Esophagus squamous epithelium (tissue), 5 donors: ENCODE data around the gene ATRAID. TPM values are rescaled to one million over a fixed set of nuclear protein-coding genes. Genes with fewer than 3 reads are reported as not detected.

ENCODE experiments used
- DNase-seq: peaks from one replicate; lab custom pipeline; 2025; lab: John Stamatoyannopoulos, UW
- H3K27ac ChIP-seq, 4 donors: fragments of 200-600 bp; sonication (generic); one replicate each; pipeline ENCODE4 v1.5.1; 2016 to 2019; ENCODE audit warnings: mild to moderate bottlenecking in 1 of 4
- H3K27me3 ChIP-seq, 4 donors: fragments of 200-600 bp; sonication (generic); 1 replicate in 3 of 4; 2 replicates in 1 of 4; pipeline versions ENCODE4 v1.5.1 to v1.6.0; 2017 to 2021; ENCODE audit warnings: antibody characterized with exemption in 1 of 4
- H3K36me3 ChIP-seq, 3 donors: fragments of 200-600 bp; sonication (generic); one replicate each; pipeline ENCODE4 v1.5.1; 2016 to 2019
- H3K4me1 ChIP-seq, 3 donors: fragments of 200-600 bp; sonication (generic); one replicate each; pipeline ENCODE4 v1.5.1; 2017 to 2019
- H3K4me3 ChIP-seq, 4 donors: fragments of 200-600 bp; sonication (generic); 1 replicate in 3 of 4; 2 replicates in 1 of 4; pipeline ENCODE4 v1.5.1; 2016 to 2019; ENCODE audit warnings: mild to moderate bottlenecking in 2 of 4, moderate library complexity in 1 of 4
- H3K9me3 ChIP-seq, 3 donors: fragments of 200-600 bp; sonication (generic); one replicate each; pipeline ENCODE4 v1.5.1; 2016 to 2019
- POLR2A ChIP-seq, 4 donors: fragments of 450-650 bp; IDR thresholded peaks; one replicate each; pipeline ENCODE4 v1.6.1; 2017; ENCODE audit warnings: antibody characterized with exemption in 4 of 4, mild to moderate bottlenecking in 4 of 4, moderate library complexity in 3 of 4
- WGBS, 2 donors: methylation state at CpG; one replicate each; pipeline ENCODE4 v1.1.5; 2018; 5-methylcytosine and 5-hydroxymethylcytosine counted together
- intact Hi-C: fragments of 100-400 bp; cut with DNase I; formaldehyde crosslinking; loops from one replicate; pipeline ENCODE4 v1.15.0; 2022
- total RNA-seq, 4 donors: library from RNA; depleted of rRNA; stranded (reverse); fragments of >200 nt; gene quantifications; one replicate each; pipeline ENCODE4 v1.1.0, GENCODE V29; 2016
- TF ChIP-seq, protein P1 (sequence below), 6 experiments: fragments of 450-650 bp in 4 of 6; fragments of 200-600 bp in 2 of 6; sonication (generic) in 2 of 6; IDR thresholded peaks; one replicate each; pipeline ENCODE4 v1.5.1; 2016 to 2019; ENCODE audit warnings: antibody characterized with exemption in 6 of 6, mild to moderate bottlenecking in 4 of 6, moderate library complexity in 4 of 6
- donor health status: DM: yes; HTN: yes; CAD: no.

The ATRAID gene
- total RNA-seq, 4 donors from 2014 or later, result 57.1 to 124 (median 91.0) TPM

DNA sequence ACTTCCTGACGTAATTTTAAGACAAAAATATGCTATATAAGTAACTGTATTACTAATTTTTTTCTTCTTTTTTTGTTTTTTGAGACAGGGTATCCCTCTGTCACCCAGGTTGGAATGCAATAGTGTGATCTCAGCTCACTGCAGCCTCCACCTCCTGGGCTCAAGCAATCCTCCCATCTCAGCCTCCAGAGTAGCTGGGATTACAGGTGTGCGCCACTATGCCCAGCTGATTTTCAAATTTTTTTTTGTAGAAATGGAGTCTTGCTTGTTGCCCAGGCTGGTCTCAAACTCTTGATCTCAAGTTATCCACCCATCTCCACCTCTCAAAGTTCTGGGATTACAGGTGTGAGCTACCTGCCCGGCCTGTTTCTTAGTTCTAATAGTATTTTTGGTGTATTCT lies 33.4 kb upstream of the ATRAID start:
- intact Hi-C loops, result no loop called here
- 87% methylated on average over 3 of the region's 3 CpGs for WGBS, 2 donors

DNA sequence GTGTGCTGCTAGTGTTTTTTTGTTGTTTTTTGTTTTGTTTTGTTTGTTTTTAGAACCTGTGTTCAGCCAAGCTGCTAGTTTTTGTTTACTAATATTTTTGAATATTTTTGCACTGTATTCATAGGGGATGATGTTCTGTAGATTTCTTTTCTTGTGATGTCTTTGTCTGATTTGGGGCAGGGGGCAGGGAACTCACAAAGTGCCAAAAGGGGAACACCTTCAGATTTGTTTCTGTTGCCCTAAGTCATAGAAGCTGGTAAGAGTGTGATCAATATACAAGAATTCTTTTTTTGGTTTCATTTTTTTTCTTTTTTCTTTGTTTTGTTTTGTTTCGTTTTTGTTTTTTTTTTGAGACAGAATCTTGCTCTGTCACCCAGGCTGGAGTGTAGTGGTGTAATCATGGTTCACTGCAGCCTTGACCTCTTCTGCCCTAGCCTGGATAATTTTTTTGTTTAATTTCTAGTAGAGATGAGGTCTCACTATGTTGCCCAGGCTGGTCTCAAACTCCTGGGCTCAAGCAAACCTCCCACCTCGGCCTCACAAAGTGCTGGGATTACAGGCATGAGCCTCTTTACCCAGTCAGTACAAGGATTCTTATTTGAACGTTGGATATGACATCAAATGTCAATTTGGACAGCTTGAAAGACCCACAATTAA lies 32.4 kb upstream of the ATRAID start:
- H3K36me3 ChIP-seq, result no peaks in the 10 kb centered on the region
- H3K9me3 ChIP-seq, result no peaks in the 10 kb centered on the region
- no peak for TF ChIP-seq POLR2A (IDR thresholded peaks at IDR 0.05)
- TF ChIP-seq, protein P1, sequence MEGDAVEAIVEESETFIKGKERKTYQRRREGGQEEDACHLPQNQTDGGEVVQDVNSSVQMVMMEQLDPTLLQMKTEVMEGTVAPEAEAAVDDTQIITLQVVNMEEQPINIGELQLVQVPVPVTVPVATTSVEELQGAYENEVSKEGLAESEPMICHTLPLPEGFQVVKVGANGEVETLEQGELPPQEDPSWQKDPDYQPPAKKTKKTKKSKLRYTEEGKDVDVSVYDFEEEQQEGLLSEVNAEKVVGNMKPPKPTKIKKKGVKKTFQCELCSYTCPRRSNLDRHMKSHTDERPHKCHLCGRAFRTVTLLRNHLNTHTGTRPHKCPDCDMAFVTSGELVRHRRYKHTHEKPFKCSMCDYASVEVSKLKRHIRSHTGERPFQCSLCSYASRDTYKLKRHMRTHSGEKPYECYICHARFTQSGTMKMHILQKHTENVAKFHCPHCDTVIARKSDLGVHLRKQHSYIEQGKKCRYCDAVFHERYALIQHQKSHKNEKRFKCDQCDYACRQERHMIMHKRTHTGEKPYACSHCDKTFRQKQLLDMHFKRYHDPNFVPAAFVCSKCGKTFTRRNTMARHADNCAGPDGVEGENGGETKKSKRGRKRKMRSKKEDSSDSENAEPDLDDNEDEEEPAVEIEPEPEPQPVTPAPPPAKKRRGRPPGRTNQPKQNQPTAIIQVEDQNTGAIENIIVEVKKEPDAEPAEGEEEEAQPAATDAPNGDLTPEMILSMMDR (IDR thresholded peaks at IDR 0.05), result no peak
- H3K27me3 ChIP-seq, result peaks cover 0 to 38% (median 0%) of the 10 kb centered on the region in 4 donors
- WGBS, 2 donors, result 38 to 61% methylated on average over 3 of the region's 3 CpGs
- H3K4me1 ChIP-seq, result peaks cover 0 to 6% (median 4%) of the 10 kb centered on the region in 3 donors
- intact Hi-C loops, result no loop called here
- peak overlapping the region in 2 of 4 donors; percentile 56 for H3K27ac ChIP-seq
- no peak for DNase-seq
- no peak overlapping the region for H3K4me3 ChIP-seq

More for the DNA sequence above, 33.4 kb upstream of the ATRAID start:
- Histone ChIP-seq H3K36me3 (no peaks in the 10 kb centered on the region), H3K4me3 (no peak overlapping the region), H3K27ac (no peak overlapping the region), H3K27me3 (peaks cover 0 to 39% (median 0%) of the 10 kb centered on the region in 4 donors), H3K4me1 (peaks cover 0 to 3% (median 0%) of the 10 kb centered on the region in 3 donors), H3K9me3 (no peaks in the 10 kb centered on the region)
- no peak for DNase-seq
- TF ChIP-seq, protein P1 (IDR thresholded peaks at IDR 0.05), result no peak
- TF ChIP-seq POLR2A (IDR thresholded peaks at IDR 0.05), result no peak

DNA sequence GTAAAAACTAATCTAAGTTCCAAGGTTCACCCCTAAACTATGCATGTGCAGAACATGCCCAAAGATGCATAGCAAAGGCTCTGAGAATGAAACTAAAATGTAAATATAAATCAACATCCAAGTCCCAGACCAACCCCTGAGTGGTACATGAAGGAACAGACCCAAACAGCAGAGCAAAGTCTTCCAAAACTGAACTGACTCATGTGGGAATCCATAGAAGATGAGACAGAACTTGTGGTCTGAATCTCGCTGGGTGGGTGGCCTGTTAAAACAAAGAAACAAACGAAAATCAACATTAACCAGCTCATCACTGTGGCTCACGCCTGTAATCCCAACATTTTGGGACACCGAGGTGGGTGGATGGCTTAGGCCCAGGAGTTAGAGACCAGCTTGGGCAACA lies 29.5 kb upstream of the ATRAID start:
- WGBS, 2 donors, result 40 to 41% methylated on average over 4 of the region's 4 CpGs
- peaks cover 0 to 20% (median 8%) of the 10 kb centered on the region in 3 donors for H3K4me1 ChIP-seq
- no peak for DNase-seq
- intact Hi-C loops, result no loop called here
- H3K9me3 ChIP-seq, result no peaks in the 10 kb centered on the region
- no peak overlapping the region for H3K4me3 ChIP-seq
- H3K27me3 ChIP-seq, result peaks cover 0 to 23% (median 0%) of the 10 kb centered on the region in 4 donors
- H3K27ac ChIP-seq, result peak overlapping the region in 2 of 4 donors; percentile 40 to 69
- no peaks in the 10 kb centered on the region for H3K36me3 ChIP-seq
- TF ChIP-seq, protein P1 (IDR thresholded peaks at IDR 0.05), result no peak
- TF ChIP-seq POLR2A (IDR thresholded peaks at IDR 0.05), result no peak

DNA sequence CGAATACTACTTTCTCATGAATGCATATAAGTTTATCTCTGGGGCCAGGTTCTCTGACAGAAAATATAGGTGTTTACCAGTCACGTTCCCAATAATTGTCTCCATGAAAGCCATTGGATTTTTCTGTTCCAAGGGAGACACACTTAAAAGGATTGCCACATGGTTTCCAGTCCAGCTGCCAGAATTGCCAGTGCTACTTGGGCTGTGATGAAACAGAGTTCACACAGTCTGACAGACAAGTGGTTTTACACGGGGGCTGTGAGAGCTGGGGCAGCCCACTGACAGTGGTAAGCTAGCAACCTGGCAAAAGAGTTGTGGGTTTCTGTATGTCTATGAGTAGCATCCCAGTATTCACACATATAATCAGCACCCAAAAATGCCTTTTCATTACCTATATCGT lies 27.7 kb upstream of the ATRAID start:
- H3K27me3 ChIP-seq, result peaks cover 0 to 9% (median 0%) of the 10 kb centered on the region in 4 donors
- TF ChIP-seq POLR2A (IDR thresholded peaks at IDR 0.05), result no peak
- TF ChIP-seq, protein P1 (IDR thresholded peaks at IDR 0.05), result no peak
- H3K27ac ChIP-seq, result peak overlapping the region in 3 of 4 donors; percentile 77 to 90 (median 84)
- H3K4me1 ChIP-seq, result peaks cover 0 to 20% (median 8%) of the 10 kb centered on the region in 3 donors
- 52 to 67% methylated on average over 4 of the region's 4 CpGs for WGBS, 2 donors
- no peaks in the 10 kb centered on the region for H3K36me3 ChIP-seq
- H3K4me3 ChIP-seq, result no peak overlapping the region
- no peak for DNase-seq
- intact Hi-C loops, result no loop called here
- H3K9me3 ChIP-seq, result no peaks in the 10 kb centered on the region

DNA sequence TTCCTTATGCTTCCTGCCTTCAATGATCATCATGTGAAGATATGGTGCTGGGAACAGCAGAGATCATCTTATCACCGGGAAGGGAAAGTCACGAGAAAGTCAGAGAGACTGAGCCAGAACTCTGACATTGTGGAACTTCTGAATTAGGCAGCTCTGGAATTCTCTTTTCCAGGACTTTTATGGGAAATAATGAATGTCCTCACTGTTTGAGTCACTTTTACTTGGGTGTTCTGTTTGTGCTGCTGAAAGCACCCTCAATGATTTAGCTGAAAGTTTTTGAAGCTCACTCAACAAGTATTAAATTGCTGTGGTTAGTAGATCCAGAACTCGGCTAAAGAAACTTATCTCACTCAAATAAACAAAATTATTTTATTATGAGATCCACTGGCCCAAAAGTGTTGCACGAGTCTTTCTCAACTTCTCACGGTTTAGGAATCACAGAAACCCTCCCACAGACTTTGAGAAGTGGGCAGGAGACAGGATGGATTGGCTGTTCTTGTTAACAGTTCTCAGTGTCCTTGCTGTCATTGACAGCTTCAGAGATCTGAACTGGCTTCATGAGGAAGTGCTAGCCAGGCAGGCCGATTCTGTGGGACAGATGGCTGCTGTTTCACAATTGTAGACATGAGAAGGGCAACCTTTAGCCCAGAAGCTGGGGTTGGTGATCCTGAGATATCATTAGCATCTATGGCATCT lies 26.4 kb upstream of the ATRAID start:
- TF ChIP-seq POLR2A (IDR thresholded peaks at IDR 0.05), result no peak
- TF ChIP-seq, protein P1 (IDR thresholded peaks at IDR 0.05), result no peak
- 28 to 32% methylated on average over 6 of the region's 6 CpGs for WGBS, 2 donors
- no peak for DNase-seq

More for the DNA sequence above, 26.4 kb upstream of the ATRAID start:
- intact Hi-C loops, result no loop called here
- peaks cover 0 to 9% (median 0%) of the 10 kb centered on the region in 4 donors for H3K27me3 ChIP-seq
- peak overlapping the region; percentile 20 to 90 (median 80) for H3K27ac ChIP-seq
- no peaks in the 10 kb centered on the region for H3K9me3 ChIP-seq
- H3K4me3 ChIP-seq, result no peak overlapping the region
- peaks cover 0 to 20% (median 6%) of the 10 kb centered on the region in 3 donors for H3K4me1 ChIP-seq
- H3K36me3 ChIP-seq, result no peaks in the 10 kb centered on the region
